Testis (tissue), 2 donors: ENCODE results near the gene EPHB1.

ENCODE experiments used
- CTCF ChIP-seq, 3 experiments: fragments of 450-650 bp in 2 of 3; fragments of 200-600 bp in 1 of 3; sonication (generic) in 1 of 3; IDR thresholded peaks; one replicate each; pipeline ENCODE4 v1.5.1; 2016 to 2019; ENCODE audit warnings: antibody characterized with exemption in 3 of 3, mild to moderate bottlenecking in 2 of 3, moderate library complexity in 1 of 3
- POLR2A ChIP-seq: fragments of 450-650 bp; IDR thresholded peaks from one replicate; pipeline ENCODE4 v1.6.1; 2017; ENCODE audit warnings: antibody characterized with exemption, mild to moderate bottlenecking, moderate library complexity

GRCh38 chr3:134886991-134887390 is 91.9 kb downstream of the EPHB1 start:
- TF ChIP-seq CTCF (IDR thresholded peaks at IDR 0.05) (no peak), POLR2A (no peak)
